HUES64 (cell line): ENCODE measurements around the gene PSEN2.

Experiments
- H3K27ac ChIP-seq: 2 replicates; pipeline ENCODE4 v1.7.0; 2013; ENCODE audit warnings: low read depth, low read length, inconsistent platforms
- H3K27me3 ChIP-seq: 2 replicates; pipeline ENCODE4 v1.6.1; 2013; ENCODE audit warnings: mild to moderate bottlenecking, low read length; ENCODE audit not compliant: insufficient read depth
- H3K36me3 ChIP-seq: 2 replicates; pipeline ENCODE4 v1.6.1; 2013; ENCODE audit warnings: mild to moderate bottlenecking, low read length; ENCODE audit not compliant: insufficient read depth
- H3K4me1 ChIP-seq: 2 replicates; pipeline ENCODE4 v1.6.1; 2013; ENCODE audit warnings: mild to moderate bottlenecking, low read length, moderate library complexity; ENCODE audit not compliant: insufficient read depth
- H3K4me3 ChIP-seq: 2 replicates; pipeline ENCODE4 v1.5.1; 2013; ENCODE audit warnings: mild to moderate bottlenecking, low read length, moderate library complexity
- H3K9ac ChIP-seq: 2 replicates; pipeline ENCODE4 v1.6.1; 2013; ENCODE audit warnings: mild to moderate bottlenecking, low read depth, low read length
- H3K9me3 ChIP-seq: 2 replicates; pipeline ENCODE4 v1.6.1; 2013; ENCODE audit warnings: low read depth, low read length; ENCODE audit not compliant: insufficient read depth
- WGBS: fragments of 150-250, 120-280 bp; methylation state at CpG from one replicate; pipeline ENCODE4 v1.1.7; 2013; ENCODE audit warnings: missing lambda C conversion rate; 5-methylcytosine and 5-hydroxymethylcytosine counted together

PSEN2 gene

GRCh38 chr1:226902601-226903000, 32.2 kb downstream of the PSEN2 start:
- no peaks in the 10 kb centered on the region for H3K4me1 ChIP-seq
- no peak overlapping the region for H3K27ac ChIP-seq

DNA sequence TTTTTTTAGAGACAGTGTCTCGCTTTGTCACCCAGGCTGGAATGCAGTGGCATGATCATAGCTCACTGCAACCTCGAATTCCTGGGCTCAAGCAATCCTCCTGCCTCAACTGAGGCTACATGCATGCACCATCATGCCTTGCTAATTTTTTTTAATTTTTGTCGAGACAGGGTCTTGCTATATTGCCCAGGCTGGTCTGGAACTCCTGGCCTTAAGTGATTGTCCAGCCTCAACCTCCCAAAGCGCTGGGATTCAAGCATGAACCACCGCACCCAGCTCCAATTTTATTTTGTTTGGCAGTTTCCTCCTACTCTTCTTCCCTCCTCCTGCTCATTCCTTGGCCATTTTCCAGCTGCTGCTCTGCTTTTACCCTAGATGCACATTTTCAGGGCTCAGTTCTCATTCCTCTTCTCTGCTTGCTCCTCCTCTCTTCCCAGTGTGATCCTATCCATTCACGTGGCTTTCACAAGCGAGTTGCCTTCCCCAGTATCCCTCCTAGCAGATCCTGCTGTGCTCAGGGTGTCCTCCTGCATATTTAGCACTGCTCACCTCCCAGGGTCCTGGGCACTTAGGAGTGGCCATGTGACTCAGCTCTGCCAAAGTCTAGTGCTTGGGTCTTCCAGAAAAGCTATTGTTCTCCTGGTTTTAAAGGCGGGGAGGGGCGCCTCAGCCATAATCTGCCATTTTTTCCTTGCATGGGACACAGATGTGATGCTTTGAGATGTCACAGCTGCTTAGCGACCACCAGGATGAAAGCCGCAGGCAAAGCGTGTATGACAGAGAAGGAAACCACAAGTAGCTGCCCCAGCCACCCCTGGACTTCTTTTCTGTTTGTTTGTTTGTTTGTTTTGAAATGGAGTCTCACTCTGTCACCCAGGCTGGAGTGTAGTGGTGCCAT, 33.7 kb downstream of the PSEN2 start:
- Histone ChIP-seq H3K36me3 (peaks cover 16% of the 10 kb centered on the region), H3K27me3 (no peaks in the 10 kb centered on the region), H3K27ac (no peak overlapping the region), H3K4me1 (no peaks in the 10 kb centered on the region), H3K9me3 (no peaks in the 10 kb centered on the region), H3K4me3 (no peak overlapping the region), H3K9ac (no peak overlapping the region)
- WGBS, result 85% methylated on average over 12 of the region's 12 CpGs

More at GRCh38 chr1:226902601-226903000, 32.2 kb downstream of the PSEN2 start:
- H3K36me3 ChIP-seq, result peaks cover 16% of the 10 kb centered on the region
- no peaks in the 10 kb centered on the region for H3K9me3 ChIP-seq
- H3K27me3 ChIP-seq, result no peaks in the 10 kb centered on the region
- no peak overlapping the region for H3K9ac ChIP-seq
- WGBS, result 82% methylated on average over 3 of the region's 4 CpGs
- no peak overlapping the region for H3K4me3 ChIP-seq

GRCh38 chr1:226904772-226905171, 34.4 kb downstream of the PSEN2 start:
- Histone ChIP-seq H3K4me1 (no peaks in the 10 kb centered on the region), H3K4me3 (no peak overlapping the region), H3K9me3 (no peaks in the 10 kb centered on the region), H3K27me3 (no peaks in the 10 kb centered on the region), H3K27ac (no peak overlapping the region), H3K36me3 (peaks cover 9% of the 10 kb centered on the region), H3K9ac (no peak overlapping the region)
- WGBS, result 94% methylated on average over 2 of the region's 3 CpGs

DNA sequence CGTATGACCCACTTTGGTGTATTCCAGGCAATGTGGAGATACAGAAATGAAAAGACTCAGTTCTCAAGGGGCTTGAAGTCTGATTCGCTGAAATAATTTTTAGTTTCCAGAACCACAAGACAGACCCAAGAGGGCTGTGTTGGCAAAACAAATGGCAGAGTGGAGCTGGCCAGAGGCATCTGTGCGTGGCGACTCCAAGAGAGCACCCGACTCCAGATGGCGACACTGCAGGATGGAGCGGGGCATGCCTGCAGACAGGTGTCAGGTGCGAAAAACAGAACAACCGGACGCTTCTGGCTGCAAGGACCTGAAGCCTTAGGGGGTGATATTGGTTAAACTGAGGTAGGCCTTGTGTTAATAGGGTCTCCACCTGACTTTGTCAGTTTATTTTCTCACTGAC, 38.0 kb downstream of the PSEN2 start:
- 95% methylated on average over 10 of the region's 10 CpGs for WGBS

DNA sequence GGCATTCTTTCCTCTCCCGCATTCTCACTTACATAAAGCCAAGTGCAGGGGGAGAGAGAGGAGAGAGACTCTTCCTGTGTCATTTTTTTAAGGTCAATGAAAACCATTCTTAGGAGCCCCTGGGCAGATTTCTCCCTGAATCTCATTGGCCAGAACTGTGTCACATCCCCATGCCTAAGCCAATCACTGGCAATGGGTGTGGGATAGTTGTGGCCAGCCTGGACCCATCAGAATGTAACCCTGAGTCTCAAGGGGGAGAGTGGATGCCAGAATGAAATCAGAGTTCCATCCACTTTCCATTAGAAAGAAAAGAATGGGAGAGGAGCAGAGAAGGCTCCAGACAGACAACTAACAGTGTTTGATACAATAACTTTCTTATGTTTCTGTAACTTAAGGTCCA, 38.5 kb downstream of the PSEN2 start:
- Histone ChIP-seq H3K36me3 (no peaks in the 10 kb centered on the region), H3K27me3 (no peaks in the 10 kb centered on the region), H3K27ac (no peak overlapping the region), H3K9ac (no peak overlapping the region), H3K4me3 (no peak overlapping the region), H3K9me3 (no peaks in the 10 kb centered on the region), H3K4me1 (no peaks in the 10 kb centered on the region)
- WGBS, result no CpG with 5 or more reads among the region's 1 CpG

More for the DNA sequence above, 38.0 kb downstream of the PSEN2 start:
- Histone ChIP-seq H3K4me3 (no peak overlapping the region), H3K36me3 (no peaks in the 10 kb centered on the region), H3K9me3 (no peaks in the 10 kb centered on the region), H3K9ac (no peak overlapping the region), H3K27me3 (no peaks in the 10 kb centered on the region), H3K27ac (no peak overlapping the region), H3K4me1 (no peaks in the 10 kb centered on the region)

DNA sequence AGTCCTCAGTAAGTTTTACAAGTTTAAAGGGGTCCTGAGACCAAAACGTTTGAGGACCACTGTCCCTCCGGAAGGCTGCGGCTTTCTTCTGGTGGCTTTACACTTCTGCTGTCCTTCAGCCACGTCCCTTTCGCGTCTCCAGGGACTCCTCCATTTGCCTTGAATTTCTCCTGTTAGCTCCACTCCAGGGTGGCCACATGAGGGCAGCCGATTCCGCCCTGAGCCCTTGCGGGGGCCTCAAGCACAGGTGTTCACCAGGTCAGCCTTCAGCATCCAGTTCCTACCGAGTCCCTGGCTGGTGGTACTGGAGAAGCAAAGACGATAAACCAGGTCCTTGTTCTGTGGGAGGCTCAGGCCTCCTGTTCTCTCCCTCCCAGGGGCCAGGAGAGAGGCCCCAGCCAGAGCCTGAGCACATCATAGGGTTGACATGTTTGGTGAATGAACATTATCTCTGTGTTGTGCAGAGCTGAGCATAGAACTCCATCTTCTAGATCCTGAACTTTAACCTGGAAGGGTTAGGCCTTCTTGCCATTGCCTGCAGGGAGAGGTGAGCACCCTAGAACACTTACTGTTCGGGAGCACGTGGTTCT, 42.3 kb downstream of the PSEN2 start:
- H3K4me3 ChIP-seq, result no peak overlapping the region
- no peak overlapping the region for H3K27ac ChIP-seq
- no peaks in the 10 kb centered on the region for H3K4me1 ChIP-seq
- H3K9ac ChIP-seq, result no peak overlapping the region
- 58% methylated on average over 13 of the region's 13 CpGs for WGBS
- H3K27me3 ChIP-seq, result no peaks in the 10 kb centered on the region
- H3K36me3 ChIP-seq, result no peaks in the 10 kb centered on the region
- H3K9me3 ChIP-seq, result no peaks in the 10 kb centered on the region

DNA sequence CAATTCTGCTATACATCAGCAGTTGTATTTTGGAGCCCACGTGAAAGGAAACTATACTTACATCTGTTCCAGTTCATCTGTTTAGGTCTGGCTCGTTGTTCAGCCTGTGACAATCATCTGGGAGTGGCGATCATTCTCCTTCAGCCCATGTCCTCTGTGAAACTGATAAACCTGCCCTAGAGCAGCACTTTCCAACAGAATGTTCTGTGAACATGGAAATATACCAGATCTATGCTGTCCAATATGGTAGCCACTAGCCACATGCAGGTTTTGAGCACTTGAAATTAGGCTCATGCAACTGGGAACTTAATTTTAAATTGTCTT, 45.2 kb downstream of the PSEN2 start:
- no peaks in the 10 kb centered on the region for H3K4me1 ChIP-seq
- H3K9ac ChIP-seq, result no peak overlapping the region
- H3K27me3 ChIP-seq, result no peaks in the 10 kb centered on the region
- no peak overlapping the region for H3K27ac ChIP-seq
- 69% methylated on average over 3 of the region's 3 CpGs for WGBS
- no peak overlapping the region for H3K4me3 ChIP-seq
- H3K9me3 ChIP-seq, result no peaks in the 10 kb centered on the region
- H3K36me3 ChIP-seq, result no peaks in the 10 kb centered on the region

- Histone ChIP-seq H3K27me3 (no peaks in the 10 kb centered on the region), H3K9ac (no peak overlapping the region), H3K27ac (no peak overlapping the region), H3K36me3 (no peaks in the 10 kb centered on the region), H3K4me1 (no peaks in the 10 kb centered on the region), H3K9me3 (no peaks in the 10 kb centered on the region), H3K4me3 (no peak overlapping the region)
- WGBS, result 89% methylated on average over 1 of the region's 2 CpGs
These were observed 46.1 kb downstream of the PSEN2 start for GRCh38 chr1:226916497-226916896.

GRCh38 chr1:226919587-226919986, 49.2 kb downstream of the PSEN2 start:
- no peaks in the 10 kb centered on the region for H3K4me1 ChIP-seq
- H3K27me3 ChIP-seq, result no peaks in the 10 kb centered on the region
- H3K36me3 ChIP-seq, result no peaks in the 10 kb centered on the region
- H3K9me3 ChIP-seq, result no peaks in the 10 kb centered on the region
- H3K27ac ChIP-seq, result no peak overlapping the region
- H3K9ac ChIP-seq, result no peak overlapping the region
- H3K4me3 ChIP-seq, result no peak overlapping the region
- 97% methylated on average over 3 of the region's 5 CpGs for WGBS

- Histone ChIP-seq H3K4me3 (no peak overlapping the region), H3K9me3 (no peaks in the 10 kb centered on the region), H3K36me3 (no peaks in the 10 kb centered on the region), H3K27me3 (no peaks in the 10 kb centered on the region), H3K9ac (no peak overlapping the region), H3K27ac (no peak overlapping the region), H3K4me1 (no peaks in the 10 kb centered on the region)
- 93% methylated on average over 1 of the region's 1 CpG for WGBS
These were observed 49.6 kb downstream of the PSEN2 start for GRCh38 chr1:226919995-226920394.

DNA sequence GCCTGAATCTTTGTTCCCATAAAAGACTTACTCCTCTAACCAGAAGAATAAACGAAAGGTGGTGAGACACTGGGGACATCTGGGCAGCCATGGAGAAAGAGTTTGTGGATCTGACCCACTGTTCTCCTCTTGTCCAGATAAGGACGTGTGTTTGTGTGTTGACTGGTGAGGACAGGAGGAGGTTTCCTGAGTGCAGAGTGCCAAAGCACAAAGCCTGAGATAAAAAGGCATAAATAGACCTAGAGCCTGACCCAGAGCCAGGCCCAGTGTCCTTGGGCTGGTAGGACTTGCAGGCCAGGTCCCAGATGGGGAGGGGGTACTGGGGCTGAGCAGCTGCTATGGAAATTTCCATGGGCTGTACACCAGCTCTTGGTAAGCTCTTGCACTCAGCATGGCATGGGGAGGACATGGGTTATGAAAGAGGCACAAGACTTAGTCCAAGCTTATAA, 50.1 kb downstream of the PSEN2 start:
- H3K9ac ChIP-seq, result no peak overlapping the region
- H3K27ac ChIP-seq, result no peak overlapping the region
- no peaks in the 10 kb centered on the region for H3K27me3 ChIP-seq
- no peak overlapping the region for H3K4me3 ChIP-seq
- H3K9me3 ChIP-seq, result no peaks in the 10 kb centered on the region
- no peaks in the 10 kb centered on the region for H3K36me3 ChIP-seq
- no peaks in the 10 kb centered on the region for H3K4me1 ChIP-seq
- WGBS, result 95% methylated on average over 2 of the region's 2 CpGs
